Activated naive CD4-positive, alpha-beta T cell treated with anti-CD3 and anti-CD28 coated beads for 36 hours (primary cell): ENCODE results near the gene PLCB1. TPM values are rescaled to one million over a fixed set of nuclear protein-coding genes. Genes with fewer than 3 reads are reported as not detected.

Experiments used
- CTCF ChIA-PET: fragments of 350-600 bp; sonication (Branson Sonifier 250); formaldehyde crosslinking; loops from one replicate; lab custom pipeline; 2021; ENCODE audit warnings: antibody characterized with exemption; lab: Charles Lee
- DNase-seq: peaks from one replicate; pipeline ENCODE4 v3.0.0-alpha.2; 2020
- H3K27ac Mint-ChIP-seq: one replicate; pipeline ENCODE4 v1.8.0; 2021; ENCODE audit warnings: mild to moderate bottlenecking, mixed read lengths
- H3K27me3 Mint-ChIP-seq: one replicate; pipeline ENCODE4 v1.8.0; 2021; ENCODE audit warnings: low read depth, mixed read lengths
- H3K36me3 Mint-ChIP-seq: one replicate; pipeline ENCODE4 v1.8.0; 2021; ENCODE audit warnings: low read depth, mixed read lengths
- H3K4me1 Mint-ChIP-seq: one replicate; pipeline ENCODE4 v1.8.0; 2021; ENCODE audit warnings: low read depth, mixed read lengths
- H3K4me3 Mint-ChIP-seq: one replicate; pipeline ENCODE4 v1.8.0; 2021; ENCODE audit warnings: mild to moderate bottlenecking, moderate library complexity, mixed read lengths
- H3K9me3 Mint-ChIP-seq: one replicate; pipeline ENCODE4 v1.8.0; 2021; ENCODE audit warnings: mixed read lengths
- intact Hi-C: fragments of 100-400 bp; cut with micrococcal nuclease; formaldehyde crosslinking; loops from one replicate; pipeline ENCODE4 v1.15.1; 2023
- total RNA-seq, 2 experiments: library from RNA; stranded (reverse); gene quantifications; one replicate each; pipeline ENCODE4 v1.2.3, GENCODE V29; 2021

The PLCB1 gene
- total RNA-seq, 2 experiments from 2014 or later = 1.2 TPM

- intact Hi-C loops = no loop called here
- Mint-ChIP-seq H3K27ac (no peak overlapping the region), H3K4me3 (no peak overlapping the region), H3K9me3 (no peaks in the 10 kb centered on the region), H3K36me3 (no peaks in the 10 kb centered on the region), H3K27me3 (peaks cover 1% of the 10 kb centered on the region), H3K4me1 (peaks cover 5% of the 10 kb centered on the region)
- CTCF ChIA-PET = no interaction called here
- no peak for DNase-seq
Observed at GRCh38 chr20:8208226-8208625, 76.2 kb downstream of the PLCB1 start.

GRCh38 chr20:8209061-8209460, 77.0 kb downstream of the PLCB1 start:
- CTCF ChIA-PET = no interaction called here

GRCh38 chr20:8210749-8211148, 78.7 kb downstream of the PLCB1 start:
- peaks cover 26% of the 10 kb centered on the region for H3K4me1 Mint-ChIP-seq
- H3K4me3 Mint-ChIP-seq = no peak overlapping the region
- peaks cover 1% of the 10 kb centered on the region for H3K27me3 Mint-ChIP-seq
- no peaks in the 10 kb centered on the region for H3K36me3 Mint-ChIP-seq
- no peaks in the 10 kb centered on the region for H3K9me3 Mint-ChIP-seq
- intact Hi-C loops = no loop called here
- no peak for DNase-seq
- CTCF ChIA-PET = no interaction called here
- no peak overlapping the region for H3K27ac Mint-ChIP-seq

More at GRCh38 chr20:8209061-8209460, 77.0 kb downstream of the PLCB1 start:
- Mint-ChIP-seq H3K27ac (no peak overlapping the region), H3K4me3 (no peak overlapping the region), H3K9me3 (no peaks in the 10 kb centered on the region), H3K27me3 (peaks cover 1% of the 10 kb centered on the region), H3K36me3 (no peaks in the 10 kb centered on the region), H3K4me1 (peaks cover 13% of the 10 kb centered on the region)
- intact Hi-C loops = no loop called here
- DNase-seq = no peak

- peaks cover 1% of the 10 kb centered on the region for H3K27me3 Mint-ChIP-seq
- CTCF ChIA-PET = interaction anchor here (0.8 kb wide), 1 partner anchor 174 kb away, joined by 3 read pairs; no protein-coding TSS in a partner anchor
- intact Hi-C loops = loop anchor here (1.0 kb wide), 1 partner anchor 56 kb away; no protein-coding TSS in a partner anchor
Observed at GRCh38 chr20:8212286-8212685, 80.2 kb downstream of the PLCB1 start.

GRCh38 chr20:8213270-8213669, 81.2 kb downstream of the PLCB1 start:
- H3K4me1 Mint-ChIP-seq = peaks cover 26% of the 10 kb centered on the region
- CTCF ChIA-PET = interaction anchor here (1.0 kb wide), 1 partner anchor 12 kb away, joined by 3 read pairs; no protein-coding TSS in a partner anchor

More at GRCh38 chr20:8212286-8212685, 80.2 kb downstream of the PLCB1 start:
- no peak overlapping the region for H3K4me3 Mint-ChIP-seq
- no peak overlapping the region for H3K27ac Mint-ChIP-seq
- H3K36me3 Mint-ChIP-seq = no peaks in the 10 kb centered on the region
- DNase-seq = no peak
- H3K4me1 Mint-ChIP-seq = peaks cover 26% of the 10 kb centered on the region
- no peaks in the 10 kb centered on the region for H3K9me3 Mint-ChIP-seq

GRCh38 chr20:8213831-8214587, 81.9 kb downstream of the PLCB1 start:
- intact Hi-C loops = no loop called here
- H3K27ac Mint-ChIP-seq = peak overlapping the region; percentile 55
- H3K4me3 Mint-ChIP-seq = peak overlapping the region; percentile 63
- CTCF ChIA-PET = interaction anchor here (1.0 kb wide), 1 partner anchor 13 kb away, joined by 3 read pairs; no protein-coding TSS in a partner anchor
- no peaks in the 10 kb centered on the region for H3K36me3 Mint-ChIP-seq
- no peaks in the 10 kb centered on the region for H3K9me3 Mint-ChIP-seq
- H3K27me3 Mint-ChIP-seq = peaks cover 3% of the 10 kb centered on the region
- peaks cover 26% of the 10 kb centered on the region for H3K4me1 Mint-ChIP-seq
- peak; percentile 8 for DNase-seq

More at GRCh38 chr20:8213270-8213669, 81.2 kb downstream of the PLCB1 start:
- Mint-ChIP-seq H3K9me3 (no peaks in the 10 kb centered on the region), H3K27me3 (peaks cover 3% of the 10 kb centered on the region), H3K4me3 (no peak overlapping the region), H3K27ac (no peak overlapping the region), H3K36me3 (no peaks in the 10 kb centered on the region)
- intact Hi-C loops = no loop called here
- DNase-seq = no peak

- peaks cover 26% of the 10 kb centered on the region for H3K4me1 Mint-ChIP-seq
- peaks cover 3% of the 10 kb centered on the region for H3K27me3 Mint-ChIP-seq
- no peaks in the 10 kb centered on the region for H3K9me3 Mint-ChIP-seq
- no peak overlapping the region for H3K4me3 Mint-ChIP-seq
- intact Hi-C loops = no loop called here
- CTCF ChIA-PET = interaction anchor here (0.6 to 1.2 kb wide), 2 partner anchors 48 to 80 kb away, joined by 3 read pairs; no protein-coding TSS in a partner anchor
- no peaks in the 10 kb centered on the region for H3K36me3 Mint-ChIP-seq
- no peak for DNase-seq
- no peak overlapping the region for H3K27ac Mint-ChIP-seq
Observed at GRCh38 chr20:8215361-8215781, 83.3 kb downstream of the PLCB1 start.

GRCh38 chr20:8216375-8217200, 84.5 kb downstream of the PLCB1 start:
- peaks cover 26% of the 10 kb centered on the region for H3K4me1 Mint-ChIP-seq

GRCh38 chr20:8218861-8219260, 86.8 kb downstream of the PLCB1 start:
- Mint-ChIP-seq H3K9me3 (no peaks in the 10 kb centered on the region), H3K27me3 (peaks cover 3% of the 10 kb centered on the region), H3K4me1 (peaks cover 15% of the 10 kb centered on the region), H3K4me3 (no peak overlapping the region), H3K27ac (no peak overlapping the region), H3K36me3 (no peaks in the 10 kb centered on the region)
- intact Hi-C loops = no loop called here
- DNase-seq = no peak
- CTCF ChIA-PET = no interaction called here

More at GRCh38 chr20:8216375-8217200, 84.5 kb downstream of the PLCB1 start:
- Mint-ChIP-seq H3K9me3 (no peaks in the 10 kb centered on the region), H3K36me3 (no peaks in the 10 kb centered on the region), H3K4me3 (no peak overlapping the region), H3K27ac (no peak overlapping the region), H3K27me3 (peaks cover 3% of the 10 kb centered on the region)
- CTCF ChIA-PET = interaction anchor here (0.6 kb wide), 1 partner anchor 9 kb away, joined by 3 read pairs; no protein-coding TSS in a partner anchor
- no peak for DNase-seq
- intact Hi-C loops = no loop called here

GRCh38 chr20:8219403-8219802, 87.3 kb downstream of the PLCB1 start:
- no peaks in the 10 kb centered on the region for H3K36me3 Mint-ChIP-seq
- DNase-seq = no peak
- peaks cover 3% of the 10 kb centered on the region for H3K27me3 Mint-ChIP-seq
- CTCF ChIA-PET = no interaction called here
- H3K4me3 Mint-ChIP-seq = no peak overlapping the region
- no peaks in the 10 kb centered on the region for H3K9me3 Mint-ChIP-seq
- intact Hi-C loops = no loop called here
- no peak overlapping the region for H3K27ac Mint-ChIP-seq
- peaks cover 10% of the 10 kb centered on the region for H3K4me1 Mint-ChIP-seq

GRCh38 chr20:8220716-8221115, 88.7 kb downstream of the PLCB1 start:
- peaks cover 3% of the 10 kb centered on the region for H3K27me3 Mint-ChIP-seq
- no peaks in the 10 kb centered on the region for H3K9me3 Mint-ChIP-seq
- intact Hi-C loops = no loop called here
- H3K4me1 Mint-ChIP-seq = no peaks in the 10 kb centered on the region
- H3K4me3 Mint-ChIP-seq = no peak overlapping the region
- CTCF ChIA-PET = no interaction called here
- no peaks in the 10 kb centered on the region for H3K36me3 Mint-ChIP-seq
- DNase-seq = no peak
- H3K27ac Mint-ChIP-seq = no peak overlapping the region

GRCh38 chr20:8221887-8222419, 89.9 kb downstream of the PLCB1 start:
- DNase-seq = no peak
- CTCF ChIA-PET = no interaction called here
- Mint-ChIP-seq H3K36me3 (no peaks in the 10 kb centered on the region), H3K4me3 (no peak overlapping the region), H3K9me3 (no peaks in the 10 kb centered on the region), H3K27ac (no peak overlapping the region), H3K27me3 (peaks cover 3% of the 10 kb centered on the region), H3K4me1 (no peaks in the 10 kb centered on the region)
- intact Hi-C loops = no loop called here
